Prostate gland (tissue), 2 donors: Measurements from ENCODE around the gene ALDH1A2. TPM values are rescaled to one million over a fixed set of nuclear protein-coding genes. Genes with fewer than 3 reads are reported as not detected.
"Not testable (repeated sequence)": the region's sequence is repeated elsewhere in the genome, so short reads cannot be mapped to it uniquely, and the experiment has no call there.

Experiments
- DNase-seq: peaks from one replicate; pipeline ENCODE4 v3.0.0-alpha.2; 2019; ENCODE audit warnings: low spot score
- H3K27ac ChIP-seq, 2 donors: fragments of 200-600 bp; sonication (generic); 2 replicates each; pipeline ENCODE4 v1.5.1; 2017 to 2019
- H3K27me3 ChIP-seq: fragments of 200-600 bp; sonication (generic); replicated peaks from 2 replicates; pipeline ENCODE4 v1.5.1; 2019; ENCODE audit not compliant: insufficient read depth
- H3K36me3 ChIP-seq, 2 donors: fragments of 200-600 bp; sonication (generic); 1 replicate in 1 of 2; 2 replicates in 1 of 2; pipeline versions ENCODE4 v1.5.1 to v1.8.1; 2017 to 2019
- H3K4me1 ChIP-seq: fragments of 200-600 bp; sonication (generic); replicated peaks from 2 replicates; pipeline ENCODE4 v1.5.1; 2019
- H3K4me3 ChIP-seq, 2 donors: fragments of 200-600 bp; sonication (generic); 2 replicates each; pipeline ENCODE4 v1.5.1; 2017 to 2019
- H3K9me3 ChIP-seq: fragments of 200-600 bp; sonication (generic); 2 replicates; pipeline ENCODE4 v1.5.1; 2017
- CTCF ChIP-seq, 4 experiments: fragments of 200-600 bp in 2 of 4; fragments of 450-650 bp in 2 of 4; sonication (generic) in 2 of 4; IDR thresholded peaks; 1 replicate in 3 of 4; 2 replicates in 1 of 4; pipeline ENCODE4 v1.5.1; 2016 to 2019; ENCODE audit warnings: antibody characterized with exemption in 4 of 4, mild to moderate bottlenecking in 2 of 4, moderate library complexity in 2 of 4
- POLR2A ChIP-seq: fragments of 450-650 bp; IDR thresholded peaks from one replicate; pipeline ENCODE4 v1.6.1; 2016; ENCODE audit warnings: antibody characterized with exemption, mild to moderate bottlenecking
- POLR2AphosphoS5 ChIP-seq: sonication (generic); formaldehyde crosslinking; IDR thresholded peaks from one replicate; pipeline ENCODE4 v1.6.1; 2017; ENCODE audit warnings: antibody characterized with exemption
- WGBS: methylation state at CpG from one replicate; pipeline ENCODE4 v1.1.5; 2018; 5-methylcytosine and 5-hydroxymethylcytosine counted together
- intact Hi-C: fragments of 100-400 bp; cut with DNase I; formaldehyde crosslinking; loops from one replicate; pipeline ENCODE4 v1.14.2; 2022
- total RNA-seq, 2 donors: library from RNA; depleted of rRNA; stranded (reverse); fragments of >200 nt; gene quantifications; one replicate each; pipeline ENCODE4 v1.1.0, GENCODE V29; 2016

Gene ALDH1A2
- total RNA-seq, 2 donors from 2014 or later = 8.2 to 65.0 TPM

- Histone ChIP-seq H3K9me3 (no peaks in the 10 kb centered on the region), H3K27ac (no peak overlapping the region), H3K36me3 (no peaks in the 10 kb centered on the region), H3K4me3 (no peak overlapping the region), H3K27me3 (no peaks in the 10 kb centered on the region), H3K4me1 (peaks cover 6% of the 10 kb centered on the region)
- TF ChIP-seq CTCF (IDR thresholded peaks at IDR 0.05) = no peak
- TF ChIP-seq POLR2A = no peak
- no peak for TF ChIP-seq POLR2AphosphoS5
- WGBS = 37% methylated on average over 6 of the region's 6 CpGs
- intact Hi-C loops = no loop called here
- DNase-seq = no peak
Observed at GRCh38 chr15:58039079-58040035, 26.2 kb downstream of the ALDH1A2 start.

GRCh38 chr15:58038426-58039078, 27.0 kb downstream of the ALDH1A2 start:
- no peak overlapping the region for H3K27ac ChIP-seq
- DNase-seq = peak; percentile 71
- no peaks in the 10 kb centered on the region for H3K27me3 ChIP-seq

GRCh38 chr15:58037723-58038301, 27.7 kb downstream of the ALDH1A2 start:
- WGBS = 42% methylated on average over 2 of the region's 2 CpGs

More at GRCh38 chr15:58038426-58039078, 27.0 kb downstream of the ALDH1A2 start:
- intact Hi-C loops = no loop called here
- Histone ChIP-seq H3K4me3 (no peak overlapping the region), H3K9me3 (no peaks in the 10 kb centered on the region), H3K36me3 (no peaks in the 10 kb centered on the region), H3K4me1 (peaks cover 6% of the 10 kb centered on the region)
- peak in 1 of 4 experiments; percentile 5 for TF ChIP-seq CTCF (IDR thresholded peaks at IDR 0.05)
- peak; percentile 88 for TF ChIP-seq POLR2AphosphoS5
- no peak for TF ChIP-seq POLR2A
- 27% methylated on average over 2 of the region's 2 CpGs for WGBS

GRCh38 chr15:58036579-58036978, 28.9 kb downstream of the ALDH1A2 start:
- H3K27me3 ChIP-seq = no peaks in the 10 kb centered on the region
- no peak overlapping the region for H3K27ac ChIP-seq
- no peaks in the 10 kb centered on the region for H3K9me3 ChIP-seq
- TF ChIP-seq POLR2AphosphoS5 = no peak
- H3K4me3 ChIP-seq = no peak overlapping the region
- no peak for DNase-seq
- 40% methylated on average over 4 of the region's 4 CpGs for WGBS
- intact Hi-C loops = no loop called here
- H3K36me3 ChIP-seq = no peaks in the 10 kb centered on the region
- peaks cover 6% of the 10 kb centered on the region for H3K4me1 ChIP-seq

More at GRCh38 chr15:58037723-58038301, 27.7 kb downstream of the ALDH1A2 start:
- TF ChIP-seq POLR2AphosphoS5 = no peak
- no peak for TF ChIP-seq CTCF (IDR thresholded peaks at IDR 0.05)
- no peak for TF ChIP-seq POLR2A
- no peak for DNase-seq
- Histone ChIP-seq H3K36me3 (no peaks in the 10 kb centered on the region), H3K4me1 (peaks cover 6% of the 10 kb centered on the region), H3K4me3 (no peak overlapping the region), H3K27ac (no peak overlapping the region), H3K9me3 (no peaks in the 10 kb centered on the region), H3K27me3 (no peaks in the 10 kb centered on the region)
- intact Hi-C loops = no loop called here

- H3K4me1 ChIP-seq, H3K27me3 ChIP-seq, H3K4me3 ChIP-seq, H3K36me3 ChIP-seq, intact Hi-C loops, H3K27ac ChIP-seq, H3K9me3 ChIP-seq, DNase-seq: not testable (repeated sequence)
- WGBS = 81% methylated on average over 1 of the region's 1 CpG
Observed at GRCh38 chr15:58028392-58028791, 37.1 kb downstream of the ALDH1A2 start.
